Stimulated activated CD4-positive, alpha-beta T cell treated with anti-CD3 and anti-CD28 coated beads, Interleukin-12 subunit alpha, Interleukin-12 subunit beta, amount 100 ng/mL, for 48 hours (primary cell): Measurements from ENCODE around the gene RS1.
A peak's percentile ranks its signal among the peaks of the same experiment; 100 is the strongest.

Source experiments
- DNase-seq, 3 donors: peaks; one replicate each; pipeline ENCODE4 v3.0.0-alpha.2; 2020; ENCODE audit warnings: low read depth in 2 of 3, low spot score in 1 of 3

The RS1 gene

GRCh38 chrX:18672008-18672407, at the start of gene RS1:
RS1 (minus strand) TSS chrX:18672108; CDS start chrX:18672068, 40 bp downstream.
- no peak for DNase-seq

GRCh38 chrX:18719852-18720251, 47.9 kb upstream of the RS1 start:
- DNase-seq: no peak

- no peak for DNase-seq
These were observed 43.0 kb upstream of the RS1 start for GRCh38 chrX:18714910-18715309.

GRCh38 chrX:18709833-18710232, 37.9 kb upstream of the RS1 start:
- no peak for DNase-seq

- no peak for DNase-seq
These were observed 35.6 kb upstream of the RS1 start, which contains the start of gene PPEF1 for GRCh38 chrX:18707426-18708049. PPEF1 (plus strand) TSS chrX:18707645; CDS start chrX:18707781, 136 bp downstream.

- no peak for DNase-seq
These were observed 30.7 kb upstream of the RS1 start for GRCh38 chrX:18702362-18703195.

GRCh38 chrX:18701621-18702361, 29.9 kb upstream of the RS1 start:
- no peak for DNase-seq

- no peak for DNase-seq
These were observed 27.1 kb upstream of the RS1 start for GRCh38 chrX:18698737-18699650.

GRCh38 chrX:18696653-18697052, 24.7 kb upstream of the RS1 start:
- DNase-seq: no peak

GRCh38 chrX:18692541-18692940, 20.6 kb upstream of the RS1 start:
- no peak for DNase-seq

- no peak for DNase-seq
These were observed 19.5 kb upstream of the RS1 start for GRCh38 chrX:18691431-18691830.

- DNase-seq: no peak
These were observed 16.1 kb upstream of the RS1 start for GRCh38 chrX:18687856-18688495.

- DNase-seq: no peak
These were observed 11.1 kb upstream of the RS1 start for GRCh38 chrX:18682979-18683387.

GRCh38 chrX:18681996-18682395, 10.1 kb upstream of the RS1 start:
- DNase-seq: no peak

GRCh38 chrX:18677161-18677869, 5.4 kb upstream of the RS1 start:
- DNase-seq: no peak

- DNase-seq: no peak
These were observed 4.6 kb upstream of the RS1 start for GRCh38 chrX:18676470-18676869.

- DNase-seq: no peak
These were observed 4.1 kb upstream of the RS1 start for GRCh38 chrX:18676050-18676449.

- DNase-seq: peak; percentile 52 to 88 (median 60)
These were observed 3.2 kb upstream of the RS1 start for GRCh38 chrX:18674788-18675735.

- DNase-seq: peak in 1 of 3 donors; percentile 5
These were observed 2.5 kb upstream of the RS1 start for GRCh38 chrX:18674417-18674787.
